GM23338 (cell line): ENCODE data around the gene DENND2A. TPM values are rescaled to one million over a fixed set of nuclear protein-coding genes. Genes with fewer than 3 reads are reported as not detected.
A peak's percentile ranks its signal among the peaks of the same experiment; 100 is the strongest.

Source experiments
- ATAC-seq: fragments of 200-7000 bp; cut with Tn5 transposase; 3 replicates; pipeline ENCODE4 v1.9.1; 2020
- DNase-seq: peaks from one replicate; pipeline ENCODE4 v3.0.0-alpha.2; 2015; ENCODE audit warnings: low spot score
- H2AFZ ChIP-seq: fragments of 200-600 bp; sonication (generic); 2 replicates; pipeline ENCODE4 v1.8.0; 2016; ENCODE audit warnings: antibody characterized with exemption, mild to moderate bottlenecking, moderate library complexity
- H3F3A ChIP-seq: fragments of 200-600 bp; sonication (generic); replicated peaks from 2 replicates; pipeline ENCODE4 v1.8.0; 2017; ENCODE audit warnings: antibody characterized with exemption, mixed run types, low read depth
- H3K27ac ChIP-seq: fragments of 200-600 bp; sonication (generic); 2 replicates; pipeline ENCODE4 v1.6.1; 2016; ENCODE audit warnings: low read depth
- H3K27me3 ChIP-seq: fragments of 200-600 bp; sonication (generic); 2 replicates; pipeline ENCODE4 v1.8.0; 2016; ENCODE audit warnings: mild to moderate bottlenecking, mixed run types, moderate library complexity; ENCODE audit not compliant: insufficient read depth
- H3K36me3 ChIP-seq: fragments of 200-600 bp; sonication (generic); 2 replicates; pipeline ENCODE4 v1.8.0; 2016; ENCODE audit warnings: mild to moderate bottlenecking; ENCODE audit not compliant: insufficient read depth
- H3K4me1 ChIP-seq: fragments of 200-600 bp; sonication (generic); 2 replicates; pipeline ENCODE4 v1.8.0; 2016; ENCODE audit warnings: mild to moderate bottlenecking, moderate library complexity; ENCODE audit not compliant: insufficient read depth
- H3K4me2 ChIP-seq: fragments of 200-600 bp; sonication (generic); 2 replicates; pipeline ENCODE4 v1.7.1; 2017; ENCODE audit warnings: mixed run types
- H3K4me3 ChIP-seq: fragments of 200-600 bp; sonication (generic); 2 replicates; pipeline ENCODE4 v1.6.1; 2016; ENCODE audit warnings: mixed run types
- H3K79me2 ChIP-seq: fragments of 200-600 bp; sonication (generic); replicated peaks from 2 replicates; pipeline ENCODE4 v1.8.0; 2017; ENCODE audit warnings: mild to moderate bottlenecking; ENCODE audit not compliant: insufficient read depth
- H3K9me2 ChIP-seq: fragments of 200-600 bp; sonication (generic); 2 replicates; pipeline ENCODE4 v1.8.0; 2017; ENCODE audit not compliant: insufficient read depth
- H4K20me1 ChIP-seq: fragments of 200-600 bp; sonication (generic); replicated peaks from 2 replicates; pipeline ENCODE4 v1.8.0; 2017; ENCODE audit warnings: mild to moderate bottlenecking; ENCODE audit not compliant: insufficient read depth
- H3K27ac Mint-ChIP-seq: 2 replicates; pipeline ENCODE4 v1.8.0; 2020; ENCODE audit warnings: inconsistent platforms, mild to moderate bottlenecking, moderate library complexity, mixed read lengths
- H3K27me3 Mint-ChIP-seq: 3 replicates; pipeline ENCODE4 v1.8.0; 2022; ENCODE audit warnings: low read depth, mild to moderate bottlenecking, moderate library complexity, mixed read lengths, inconsistent platforms; ENCODE audit not compliant: insufficient read depth, poor library complexity
- H3K36me3 Mint-ChIP-seq: 3 replicates; pipeline ENCODE4 v1.8.0; 2021; ENCODE audit warnings: low read depth, mild to moderate bottlenecking, inconsistent platforms, moderate library complexity, mixed read lengths
- H3K4me1 Mint-ChIP-seq: 3 replicates; pipeline ENCODE4 v1.8.0; 2020; ENCODE audit warnings: mild to moderate bottlenecking, inconsistent platforms, mixed read lengths
- H3K4me3 Mint-ChIP-seq: 3 replicates; pipeline ENCODE4 v1.8.0; 2021; ENCODE audit warnings: moderate library complexity, mild to moderate bottlenecking, inconsistent platforms, mixed read lengths
- H3K9me3 Mint-ChIP-seq: 3 replicates; pipeline ENCODE4 v1.8.0; 2020; ENCODE audit warnings: moderate library complexity, mild to moderate bottlenecking, inconsistent platforms, mixed read lengths
- CREB1 ChIP-seq: fragments of 250-450 bp; sonication (Bioruptor Pico); IDR thresholded peaks from 2 replicates; pipeline ENCODE4 v1.5.0; 2020; ENCODE audit warnings: low read depth, mild to moderate bottlenecking, moderate library complexity
- CTCF ChIP-seq, 2 experiments: fragments of 200-600 bp in 1 of 2; sonication (generic) in 1 of 2; conservative IDR thresholded peaks; 2 replicates each; pipeline versions ENCODE4 v1.5.1 to v1.6.1; 2016 to 2017; ENCODE audit warnings: antibody characterized with exemption in 2 of 2, low read depth in 2 of 2, mild to moderate bottlenecking in 2 of 2, moderate library complexity in 1 of 2
- ETS1 ChIP-seq: IDR thresholded peaks from 2 replicates; pipeline ENCODE4 v1.6.1; 2016; ENCODE audit warnings: antibody characterized with exemption
- EZH2 ChIP-seq: fragments of 200-600 bp; sonication (generic); IDR thresholded peaks from one replicate; pipeline ENCODE4 v1.8.0; 2017; ENCODE audit warnings: antibody characterized with exemption, mild to moderate bottlenecking, low read depth; ENCODE audit not compliant: unreplicated experiment
- EZH2phosphoT487 ChIP-seq: fragments of 200-600 bp; sonication (generic); IDR thresholded peaks from one replicate; pipeline ENCODE4 v1.8.1; 2018; ENCODE audit warnings: antibody characterized with exemption; ENCODE audit not compliant: unreplicated experiment
- JUNB ChIP-seq: IDR thresholded peaks from one replicate; pipeline ENCODE4 v1.6.1; 2016; ENCODE audit warnings: antibody characterized with exemption; ENCODE audit not compliant: unreplicated experiment
- NANOG ChIP-seq: IDR thresholded peaks from 2 replicates; pipeline ENCODE4 v1.6.1; 2016; ENCODE audit warnings: antibody characterized with exemption, borderline replicate concordance
- POLR2AphosphoS5 ChIP-seq: IDR thresholded peaks from 2 replicates; pipeline ENCODE4 v1.6.1; 2016; ENCODE audit warnings: antibody characterized with exemption, low read depth
- STAT1 ChIP-seq: IDR thresholded peaks from one replicate; pipeline ENCODE4 v1.6.1; 2016; ENCODE audit warnings: antibody characterized with exemption; ENCODE audit not compliant: unreplicated experiment
- ZNF114 ChIP-seq: fragments of 250-450 bp; sonication (Bioruptor Pico); IDR thresholded peaks from 2 replicates; pipeline ENCODE4 v1.5.0; 2020; ENCODE audit warnings: mild to moderate bottlenecking, moderate library complexity
- ZNF331 ChIP-seq: fragments of 250-450 bp; sonication (Bioruptor Pico); IDR thresholded peaks from 2 replicates; pipeline ENCODE4 v1.5.0; 2020; ENCODE audit warnings: low read depth, mild to moderate bottlenecking, moderate library complexity
- ZNF462 ChIP-seq: fragments of 250-450 bp; sonication (Bioruptor Pico); IDR thresholded peaks from 2 replicates; pipeline ENCODE4 v1.5.0; 2020; ENCODE audit warnings: mild to moderate bottlenecking, moderate library complexity
- polyA plus RNA-seq: library from polyadenylated mRNA; unstranded; fragments of >200 nt; fragmentation: Nextera tagmentation; extraction: Ambion mirVana; gene quantifications from 2 replicates; pipeline ENCODE4 v1.2.1, GENCODE V29; 2016
- total RNA-seq: library from RNA; depleted of rRNA; stranded (reverse); fragments of >200 nt; shearing (Covaris generic); gene quantifications from 2 replicates; pipeline ENCODE4 v1.2.3, GENCODE V29; 2014
- TF ChIP-seq, protein P1 (sequence below): IDR thresholded peaks from one replicate; pipeline ENCODE4 v1.6.1; 2018; ENCODE audit warnings: antibody characterized with exemption; ENCODE audit not compliant: unreplicated experiment

DENND2A gene
- total and polyA plus RNA-seq, 2 experiments from 2014 or later: 1.7 to 5.6 TPM

GRCh38 chr7:140640060-140640637 lies 464 bp downstream of the DENND2A start:
- no peak overlapping the region for H3K27ac ChIP-seq

More at GRCh38 chr7:140640060-140640637, 464 bp downstream of the DENND2A start:
- H3K27ac Mint-ChIP-seq: no peak overlapping the region
- no peaks in the 10 kb centered on the region; the same call in 2 of the 3 replicates for H3K36me3 Mint-ChIP-seq
- Histone ChIP-seq H3K4me3 (peak overlapping the region; percentile 89), H3K4me2 (peak overlapping the region; percentile 95), H4K20me1 (no peaks in the 10 kb centered on the region), H3K36me3 (no peaks in the 10 kb centered on the region), H3K4me1 (peaks cover 36% of the 10 kb centered on the region), H2AFZ (peak overlapping the region; percentile 84; the same call in 1 of the 2 replicates), H3K9me2 (no peaks in the 10 kb centered on the region), H3K79me2 (no peaks in the 10 kb centered on the region), H3K27me3 (peaks cover 35% of the 10 kb centered on the region), H3F3A (peaks cover 15% of the 10 kb centered on the region)
- DNase-seq: peak; percentile 74
- no peak for TF ChIP-seq ETS1
- TF ChIP-seq, protein P1, sequence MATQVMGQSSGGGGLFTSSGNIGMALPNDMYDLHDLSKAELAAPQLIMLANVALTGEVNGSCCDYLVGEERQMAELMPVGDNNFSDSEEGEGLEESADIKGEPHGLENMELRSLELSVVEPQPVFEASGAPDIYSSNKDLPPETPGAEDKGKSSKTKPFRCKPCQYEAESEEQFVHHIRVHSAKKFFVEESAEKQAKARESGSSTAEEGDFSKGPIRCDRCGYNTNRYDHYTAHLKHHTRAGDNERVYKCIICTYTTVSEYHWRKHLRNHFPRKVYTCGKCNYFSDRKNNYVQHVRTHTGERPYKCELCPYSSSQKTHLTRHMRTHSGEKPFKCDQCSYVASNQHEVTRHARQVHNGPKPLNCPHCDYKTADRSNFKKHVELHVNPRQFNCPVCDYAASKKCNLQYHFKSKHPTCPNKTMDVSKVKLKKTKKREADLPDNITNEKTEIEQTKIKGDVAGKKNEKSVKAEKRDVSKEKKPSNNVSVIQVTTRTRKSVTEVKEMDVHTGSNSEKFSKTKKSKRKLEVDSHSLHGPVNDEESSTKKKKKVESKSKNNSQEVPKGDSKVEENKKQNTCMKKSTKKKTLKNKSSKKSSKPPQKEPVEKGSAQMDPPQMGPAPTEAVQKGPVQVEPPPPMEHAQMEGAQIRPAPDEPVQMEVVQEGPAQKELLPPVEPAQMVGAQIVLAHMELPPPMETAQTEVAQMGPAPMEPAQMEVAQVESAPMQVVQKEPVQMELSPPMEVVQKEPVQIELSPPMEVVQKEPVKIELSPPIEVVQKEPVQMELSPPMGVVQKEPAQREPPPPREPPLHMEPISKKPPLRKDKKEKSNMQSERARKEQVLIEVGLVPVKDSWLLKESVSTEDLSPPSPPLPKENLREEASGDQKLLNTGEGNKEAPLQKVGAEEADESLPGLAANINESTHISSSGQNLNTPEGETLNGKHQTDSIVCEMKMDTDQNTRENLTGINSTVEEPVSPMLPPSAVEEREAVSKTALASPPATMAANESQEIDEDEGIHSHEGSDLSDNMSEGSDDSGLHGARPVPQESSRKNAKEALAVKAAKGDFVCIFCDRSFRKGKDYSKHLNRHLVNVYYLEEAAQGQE: no peak
- no peak for TF ChIP-seq EZH2phosphoT487
- no peak for TF ChIP-seq ZNF331 (CRISPR knock-in tag)
- TF ChIP-seq CREB1 (CRISPR knock-in tag): no peak
- TF ChIP-seq JUNB: no peak
- no peak for TF ChIP-seq NANOG
- no peak for TF ChIP-seq CTCF (conservative IDR thresholded peaks at IDR 0.05; ENCODE audit: low read depth in 2 of 2)
- no peak for TF ChIP-seq ZNF114
- no peak for TF ChIP-seq POLR2AphosphoS5
- no peak for TF ChIP-seq STAT1
- TF ChIP-seq ZNF462 (CRISPR knock-in tag): no peak
- no peak for TF ChIP-seq EZH2
- peaks cover 43% of the 10 kb centered on the region for H3K27me3 Mint-ChIP-seq
- H3K4me3 Mint-ChIP-seq: peak overlapping the region; percentile 96
- H3K4me1 Mint-ChIP-seq: peaks cover 48% of the 10 kb centered on the region
- no peaks in the 10 kb centered on the region; the same call in 2 of the 3 replicates for H3K9me3 Mint-ChIP-seq
- ATAC-seq: peak; percentile 39
